NCI-H1694 treated with DMSO at 0.1 percent for 48 hours (cell line): ENCODE results near the gene PCSK9.

Experiments used
- DNase-seq: peaks from one replicate; lab custom pipeline; 2025; lab: John Stamatoyannopoulos, UW

PCSK9 gene

DNA sequence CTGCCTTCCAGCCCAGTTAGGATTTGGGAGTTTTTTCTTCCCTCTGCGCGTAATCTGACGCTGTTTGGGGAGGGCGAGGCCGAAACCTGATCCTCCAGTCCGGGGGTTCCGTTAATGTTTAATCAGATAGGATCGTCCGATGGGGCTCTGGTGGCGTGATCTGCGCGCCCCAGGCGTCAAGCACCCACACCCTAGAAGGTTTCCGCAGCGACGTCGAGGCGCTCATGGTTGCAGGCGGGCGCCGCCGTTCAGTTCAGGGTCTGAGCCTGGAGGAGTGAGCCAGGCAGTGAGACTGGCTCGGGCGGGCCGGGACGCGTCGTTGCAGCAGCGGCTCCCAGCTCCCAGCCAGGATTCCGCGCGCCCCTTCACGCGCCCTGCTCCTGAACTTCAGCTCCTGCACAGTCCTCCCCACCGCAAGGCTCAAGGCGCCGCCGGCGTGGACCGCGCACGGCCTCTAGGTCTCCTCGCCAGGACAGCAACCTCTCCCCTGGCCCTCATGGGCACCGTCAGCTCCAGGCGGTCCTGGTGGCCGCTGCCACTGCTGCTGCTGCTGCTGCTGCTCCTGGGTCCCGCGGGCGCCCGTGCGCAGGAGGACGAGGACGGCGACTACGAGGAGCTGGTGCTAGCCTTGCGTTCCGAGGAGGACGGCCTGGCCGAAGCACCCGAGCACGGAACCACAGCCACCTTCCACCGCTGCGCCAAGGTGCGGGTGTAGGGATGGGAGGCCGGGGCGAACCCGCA lies at the start of gene PCSK9:
TSS of gene PCSK9 (plus strand) at position 207 of the 741 bp plus-strand sequence. CDS start at position 497, 290 bp downstream.
- no peak for DNase-seq

DNA sequence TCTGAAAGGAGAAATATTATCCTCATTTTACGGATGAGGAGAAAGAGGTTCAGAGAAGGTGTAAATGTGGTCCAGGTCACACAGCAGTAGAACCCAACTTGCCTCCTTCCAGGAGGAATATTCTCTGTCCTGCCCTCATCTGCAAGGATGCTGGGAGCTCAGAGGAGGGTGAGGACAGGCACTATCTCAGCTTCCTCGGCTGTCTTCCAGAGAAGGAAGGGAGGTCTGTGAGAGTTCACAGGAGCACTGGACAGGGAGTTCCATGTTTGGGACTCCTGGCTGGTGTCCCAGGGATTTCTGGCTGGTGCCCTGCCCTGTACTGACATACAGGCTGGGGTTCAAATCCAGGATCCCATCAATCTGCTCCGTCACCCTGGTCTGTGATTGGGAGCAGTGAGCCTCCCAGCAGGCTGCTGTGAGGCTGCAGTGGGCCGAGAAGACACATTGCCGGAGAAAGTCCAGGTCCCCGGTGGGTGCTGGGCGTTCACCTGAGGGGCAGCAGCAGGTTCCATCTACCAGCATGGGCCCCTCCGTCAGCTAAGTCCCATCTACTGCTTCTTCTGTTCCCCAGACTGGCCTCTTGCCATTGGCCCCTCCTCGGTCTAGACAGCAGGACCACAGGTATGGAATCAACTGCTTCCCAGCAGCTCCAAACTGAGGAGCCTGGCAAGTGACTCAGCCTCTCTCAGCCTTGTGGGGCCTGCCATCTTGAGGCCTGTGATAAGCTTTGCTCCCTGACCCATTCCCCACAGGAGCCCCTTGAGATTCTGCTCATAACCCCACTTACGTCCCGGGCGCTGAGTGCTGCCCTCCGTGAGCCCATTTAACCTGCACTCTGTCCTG lies 49.2 kb upstream of the PCSK9 start:
- no peak for DNase-seq

DNA sequence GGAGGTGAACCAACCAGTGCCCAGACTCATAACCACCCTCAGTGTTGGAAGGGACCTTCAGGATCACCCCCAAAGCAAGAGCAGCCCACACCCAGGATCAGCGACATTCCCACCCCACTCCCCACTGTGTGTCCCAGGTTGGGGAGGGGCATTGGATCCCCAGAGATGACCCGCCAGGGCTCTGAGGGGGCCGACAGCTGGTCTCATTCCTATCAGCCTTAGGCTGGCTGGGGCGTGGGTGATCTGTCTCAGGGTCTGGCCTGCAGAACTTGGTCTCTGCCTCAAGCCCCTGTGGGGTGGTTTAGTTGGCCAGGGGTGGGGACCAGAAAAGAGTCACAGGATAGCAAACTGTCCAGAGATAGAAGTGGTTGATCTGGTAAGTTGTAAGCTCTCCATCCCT lies 48.4 kb upstream of the PCSK9 start:
- DNase-seq: no peak

DNA sequence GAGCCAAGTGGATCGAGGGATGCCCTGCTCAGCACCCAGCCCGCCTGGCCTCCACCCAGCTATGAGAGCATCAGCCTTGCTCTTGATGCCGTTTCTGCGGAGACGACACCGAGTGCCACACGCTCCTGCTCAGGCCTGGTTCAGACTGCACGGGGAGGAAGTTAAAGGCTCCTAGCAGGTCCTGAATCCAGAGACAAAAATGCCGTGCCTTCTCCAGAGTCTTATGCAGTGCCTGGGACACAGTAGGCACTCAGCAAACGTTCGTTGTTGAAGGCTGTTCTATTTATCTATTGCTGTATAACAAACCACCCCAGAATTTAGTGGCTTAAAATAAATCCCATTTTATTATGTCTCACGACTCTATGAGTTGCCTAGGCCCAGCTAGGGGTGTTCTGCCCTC lies 47.4 kb upstream of the PCSK9 start:
- no peak for DNase-seq

DNA sequence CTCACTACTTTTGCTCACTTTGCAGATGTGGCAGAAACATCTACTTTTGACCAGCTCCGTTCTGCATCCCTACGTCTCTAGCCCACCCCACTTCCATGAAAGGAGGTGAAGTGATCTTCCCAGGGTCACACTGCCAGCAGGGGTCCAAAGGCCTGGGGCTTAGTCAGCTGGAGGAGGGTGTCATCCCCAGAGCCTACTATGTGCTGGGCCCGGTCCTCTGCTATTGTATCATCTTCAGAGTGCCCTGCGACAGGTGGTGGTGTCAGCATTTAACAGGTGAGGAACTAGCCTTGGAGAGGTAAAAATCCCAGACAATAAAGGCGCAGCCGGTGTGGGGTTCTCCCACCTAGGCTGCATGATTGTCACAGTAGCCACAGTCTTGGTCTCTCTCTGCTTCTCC lies 46.2 kb upstream of the PCSK9 start:
- no peak for DNase-seq

DNA sequence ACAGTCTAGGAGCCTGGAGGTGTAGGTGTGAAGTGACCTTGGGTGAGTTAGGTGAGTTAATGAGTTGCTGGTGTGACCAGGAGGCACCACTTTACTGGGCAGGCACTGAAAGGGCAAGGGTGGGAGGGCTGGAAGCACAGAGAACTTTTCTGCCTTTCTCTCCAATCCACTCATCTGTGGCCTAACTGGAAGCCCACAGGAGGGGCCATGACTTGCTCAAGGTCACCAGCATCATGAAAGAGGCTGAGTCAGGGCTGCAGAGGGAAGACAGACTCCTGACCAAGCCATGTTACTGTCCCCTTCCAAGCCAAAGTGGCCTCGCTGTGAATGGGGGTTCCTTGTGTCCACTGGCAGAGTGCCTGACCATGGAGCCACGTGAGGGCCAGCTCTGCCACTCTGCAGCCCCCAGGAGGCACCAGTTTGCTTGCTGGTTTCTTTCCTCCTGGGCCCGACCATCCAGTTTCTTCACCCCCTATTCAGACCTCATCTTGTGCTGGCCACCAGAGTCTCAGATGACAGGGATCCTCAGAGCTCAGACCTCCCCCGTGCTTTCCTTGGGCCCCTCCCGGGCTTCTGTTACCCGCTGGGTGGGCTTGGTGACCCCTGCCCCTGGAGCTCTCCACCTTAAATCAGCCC lies 44.9 kb upstream of the PCSK9 start:
- no peak for DNase-seq

DNA sequence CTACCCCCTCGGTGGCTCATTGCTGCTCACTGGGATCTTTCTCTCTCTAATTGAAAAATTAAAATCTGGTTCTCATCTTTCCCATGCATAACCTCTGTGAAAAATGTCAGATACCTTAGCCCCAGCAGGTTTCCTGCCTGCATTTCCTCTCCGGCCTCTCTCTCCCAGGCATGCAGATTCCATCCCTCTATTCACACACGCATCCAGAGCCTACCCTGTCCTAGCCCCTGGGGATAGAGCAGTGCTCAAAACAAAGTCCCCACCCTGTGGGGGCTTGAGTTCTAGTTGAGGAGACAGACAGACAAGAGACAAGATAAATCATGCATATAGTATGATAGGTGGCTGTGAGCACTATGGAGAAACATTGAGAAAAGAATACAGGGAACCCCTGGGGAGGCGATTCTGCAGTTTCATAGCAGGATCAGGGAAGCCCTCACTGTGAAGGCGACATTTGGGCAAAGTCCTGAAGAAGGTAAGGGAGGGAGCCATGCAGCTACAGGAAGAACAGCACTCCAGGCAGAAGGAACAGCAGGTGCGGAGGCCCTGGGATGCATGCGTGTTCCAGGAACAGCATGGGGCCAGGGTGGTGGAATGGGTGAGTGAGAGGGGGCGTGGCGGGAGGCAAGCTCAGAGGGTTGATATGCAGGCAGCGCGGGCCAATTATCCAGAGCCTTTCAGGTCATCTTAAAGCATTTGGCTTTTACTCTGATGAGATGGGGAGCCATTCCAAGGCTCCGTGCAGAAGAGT lies 44.2 kb upstream of the PCSK9 start:
- DNase-seq: no peak

DNA sequence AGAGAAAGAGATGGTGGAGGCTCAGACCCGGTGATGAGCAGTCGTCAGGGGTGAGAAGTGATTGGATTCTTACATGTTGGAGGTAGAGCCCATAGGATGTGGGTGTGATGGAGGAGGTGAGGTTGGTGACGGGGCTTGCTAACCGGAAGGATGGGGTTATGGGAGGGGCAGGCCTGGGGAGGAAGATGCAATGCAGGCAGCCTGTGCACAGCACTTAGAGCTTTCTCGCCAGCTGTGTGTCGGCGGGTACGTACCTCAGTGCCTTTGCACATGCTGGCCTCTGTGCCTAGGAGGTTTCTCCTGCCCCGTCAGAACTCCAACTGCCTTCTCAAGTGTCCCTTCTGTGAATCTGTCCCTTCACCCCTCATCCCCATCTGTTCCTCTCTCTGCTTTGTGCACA lies 43.5 kb upstream of the PCSK9 start:
- no peak for DNase-seq

DNA sequence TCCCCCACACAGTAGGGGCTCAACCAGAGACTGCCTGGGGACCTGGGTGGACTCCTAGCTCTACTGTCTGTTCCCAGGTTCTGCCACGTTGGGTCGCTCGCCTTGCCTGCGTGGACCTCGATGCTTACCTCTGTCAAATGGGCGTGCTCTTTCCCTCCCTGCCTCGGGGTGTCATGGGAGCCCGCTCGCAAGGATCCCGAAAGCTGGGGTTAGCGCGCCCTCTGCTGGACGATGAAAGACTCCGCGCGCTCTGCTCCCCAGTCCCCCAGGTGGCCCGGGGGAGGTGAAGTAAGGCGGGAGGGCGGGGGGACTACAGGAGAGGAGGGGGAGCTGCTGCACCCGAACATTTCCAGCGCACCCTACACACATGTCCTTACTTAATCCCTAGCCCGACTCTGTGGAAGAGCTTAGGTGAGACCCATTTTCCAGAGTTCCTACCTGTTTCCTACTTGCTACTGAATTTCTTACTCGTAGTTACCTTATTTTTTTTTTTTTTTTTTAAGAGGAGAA lies 42.9 kb upstream of the PCSK9 start:
- DNase-seq: peak; percentile 66

DNA sequence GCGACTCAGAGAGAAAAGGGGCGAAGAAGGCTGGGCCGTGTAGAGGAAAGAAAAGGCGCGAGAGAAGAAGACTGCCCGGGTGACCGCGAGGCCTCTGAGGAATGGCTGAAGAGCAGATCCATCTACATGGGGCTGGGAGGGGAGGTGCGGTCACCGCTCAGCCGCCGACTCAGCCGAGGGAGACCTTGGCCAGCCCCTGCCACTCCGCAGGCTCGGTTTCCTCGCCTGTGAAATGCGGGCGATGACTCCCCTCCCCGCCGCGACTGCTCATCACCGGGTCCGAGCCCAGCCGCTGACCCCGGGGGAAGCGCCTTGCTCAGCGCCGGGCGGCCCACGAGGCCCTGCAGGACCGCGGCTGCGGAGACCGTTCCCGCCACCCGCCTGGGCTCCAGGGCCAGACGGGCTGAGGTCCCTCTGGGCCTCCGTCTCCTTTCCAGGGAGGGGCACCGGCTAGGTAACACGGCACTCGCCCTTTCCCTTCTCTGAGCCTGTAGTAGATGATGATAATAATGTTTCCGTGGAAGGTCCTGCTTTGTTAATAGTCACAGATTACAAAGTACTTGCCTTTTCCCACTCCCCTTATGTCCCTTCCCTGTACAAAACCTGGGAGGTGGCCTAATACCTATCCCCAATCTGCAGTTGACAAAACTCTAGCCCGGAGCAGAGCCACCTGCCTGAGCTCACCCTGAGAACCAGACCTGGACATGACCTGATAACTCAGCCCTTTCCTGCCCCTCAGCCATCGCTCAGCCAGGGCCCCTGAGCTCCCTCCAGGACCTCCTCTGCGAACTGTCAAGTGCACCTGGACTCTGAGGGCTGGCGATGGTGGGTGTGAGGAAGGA lies 42.3 kb upstream of the PCSK9 start:
- no peak for DNase-seq

DNA sequence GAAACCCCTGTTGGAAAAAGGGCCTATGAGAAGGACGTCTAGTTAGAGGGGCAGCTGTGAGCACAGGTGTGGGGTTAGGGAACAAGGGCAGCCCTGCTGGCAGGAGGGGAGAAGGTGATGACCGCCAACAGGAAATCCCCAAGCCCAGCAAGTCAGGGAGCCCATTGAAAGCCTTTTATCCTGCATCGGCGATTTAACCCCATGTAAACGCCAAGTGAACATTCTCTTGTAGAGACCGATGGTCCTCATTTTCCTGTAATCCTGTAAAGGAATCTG lies 41.7 kb upstream of the PCSK9 start:
- no peak for DNase-seq

DNA sequence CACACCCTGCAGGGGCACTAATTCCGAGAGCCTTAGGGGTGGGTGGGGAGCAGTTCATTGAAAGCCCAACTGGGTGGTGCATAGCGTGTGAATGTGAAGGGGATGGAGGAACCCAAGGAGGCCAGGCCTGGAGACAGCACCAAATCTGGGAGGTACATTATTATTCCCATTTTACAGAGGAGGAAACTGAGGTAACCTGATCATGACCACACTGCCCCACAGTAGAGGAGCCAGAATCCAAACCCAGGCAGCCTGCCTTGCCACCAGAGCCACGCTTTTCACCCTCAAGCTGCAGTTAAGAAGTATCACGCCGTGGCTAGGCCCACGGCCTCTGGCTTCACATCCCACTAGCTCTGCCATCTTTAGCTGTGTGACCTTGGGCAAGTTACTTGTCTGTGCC lies 41.2 kb upstream of the PCSK9 start:
- DNase-seq: no peak

DNA sequence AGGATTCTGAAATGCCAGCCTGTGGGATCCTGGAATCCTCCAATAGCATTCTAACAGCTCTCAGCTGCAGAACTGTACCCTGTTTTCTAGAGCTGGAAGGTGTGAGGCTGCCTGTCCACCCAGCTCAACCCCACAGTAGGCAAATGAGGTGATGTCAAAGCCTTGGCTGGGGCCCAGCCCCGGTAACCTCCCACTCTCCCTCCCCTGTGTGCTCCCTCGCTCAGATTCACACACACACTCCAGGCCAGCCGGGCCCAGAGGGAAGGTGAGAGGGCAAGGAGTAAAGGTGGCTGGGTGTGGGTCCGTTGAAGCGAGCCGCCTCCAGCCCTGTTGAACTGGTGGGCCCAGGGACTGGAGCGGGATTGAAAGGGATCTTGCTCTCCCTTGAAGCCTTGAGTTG lies 40.7 kb upstream of the PCSK9 start, which contains the start of gene BSND:
TSS of gene BSND (plus strand) at position 257 of the 400 bp plus-strand sequence. CDS start 254 bp downstream, outside the sequence.
- no peak for DNase-seq

DNA sequence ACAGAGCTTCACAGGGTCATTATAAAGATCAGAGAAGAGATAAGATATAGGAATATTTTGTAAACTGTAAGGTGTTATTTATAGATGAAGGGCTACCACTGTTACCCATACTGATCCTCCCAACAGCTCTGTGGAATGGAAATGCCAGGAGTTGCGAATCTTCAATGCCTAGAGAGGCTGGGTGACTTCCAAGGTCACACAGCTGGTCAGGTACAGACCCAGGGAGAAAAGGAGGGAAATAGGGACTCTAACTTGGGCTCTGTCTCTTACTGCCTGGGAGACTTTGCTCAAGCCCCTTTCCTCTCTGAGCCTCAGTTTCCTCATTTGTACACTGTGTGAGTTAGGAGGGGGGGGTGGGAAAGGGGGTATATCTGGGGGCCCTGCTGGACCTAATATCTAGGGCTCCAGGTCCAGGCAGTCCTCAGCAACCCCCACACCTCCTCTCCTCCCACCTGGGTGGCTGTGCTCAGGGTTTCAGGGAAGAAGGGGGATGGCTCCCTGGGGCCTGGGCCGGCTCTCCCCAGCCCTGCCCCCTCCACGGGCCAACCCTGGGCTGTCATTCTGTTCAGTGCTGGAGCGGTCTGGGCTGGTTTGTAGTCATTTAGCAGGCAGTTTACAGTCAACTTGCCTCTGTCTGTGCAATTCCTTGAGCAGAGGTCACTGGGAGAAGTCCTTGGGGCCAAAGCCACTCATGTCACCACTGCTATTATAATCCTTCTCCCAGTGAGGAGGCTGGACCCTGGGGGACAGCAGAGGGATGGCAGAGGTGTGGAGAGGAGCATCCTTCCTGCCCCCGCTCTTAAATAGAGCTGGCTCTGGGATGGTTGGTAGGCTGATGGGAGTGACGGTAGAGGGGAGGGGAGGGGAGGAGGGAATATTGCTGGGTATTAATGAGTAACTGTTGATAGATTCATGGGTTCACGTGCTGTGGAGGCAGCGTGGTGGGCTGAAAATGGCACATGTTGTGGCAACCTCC lies 39.0 kb upstream of the PCSK9 start:
- DNase-seq: no peak

DNA sequence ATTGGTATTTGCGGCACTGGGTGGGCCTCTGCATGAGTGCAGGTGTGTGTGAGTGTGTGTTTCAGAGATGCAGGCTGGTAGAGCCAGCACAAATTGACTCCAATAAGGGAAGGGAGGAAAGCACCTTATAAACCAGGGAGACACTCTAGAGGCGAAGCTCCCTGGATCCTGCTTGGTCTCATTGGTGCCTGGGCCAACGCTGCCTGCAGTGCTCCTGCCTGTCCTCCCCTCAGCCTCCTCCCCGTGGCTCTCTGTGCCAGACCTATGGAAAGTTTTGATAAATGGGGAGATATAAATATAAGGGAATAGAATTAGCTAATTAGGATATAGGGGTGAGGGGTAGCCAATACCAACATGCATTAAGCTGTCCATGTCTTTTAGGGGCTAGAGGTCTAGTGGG lies 38.0 kb upstream of the PCSK9 start:
- DNase-seq: no peak

DNA sequence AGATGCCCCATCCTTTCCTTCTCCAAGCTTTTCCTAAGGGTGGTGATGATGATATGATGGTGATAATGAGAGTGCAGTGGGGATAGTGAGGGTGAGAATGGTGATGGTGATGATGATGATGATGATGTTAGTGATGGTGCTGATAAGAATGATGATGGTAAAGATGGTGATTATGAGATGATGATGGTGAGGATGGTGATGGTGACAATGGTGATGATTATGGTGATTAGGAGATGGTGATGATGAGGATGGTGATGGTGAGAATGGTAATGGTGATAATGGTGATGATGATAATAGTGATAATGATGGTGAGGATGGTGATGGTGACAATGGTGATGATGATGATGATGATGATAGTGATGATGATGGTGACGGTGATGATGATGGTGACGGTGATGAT lies 36.7 kb upstream of the PCSK9 start:
- no peak for DNase-seq

DNA sequence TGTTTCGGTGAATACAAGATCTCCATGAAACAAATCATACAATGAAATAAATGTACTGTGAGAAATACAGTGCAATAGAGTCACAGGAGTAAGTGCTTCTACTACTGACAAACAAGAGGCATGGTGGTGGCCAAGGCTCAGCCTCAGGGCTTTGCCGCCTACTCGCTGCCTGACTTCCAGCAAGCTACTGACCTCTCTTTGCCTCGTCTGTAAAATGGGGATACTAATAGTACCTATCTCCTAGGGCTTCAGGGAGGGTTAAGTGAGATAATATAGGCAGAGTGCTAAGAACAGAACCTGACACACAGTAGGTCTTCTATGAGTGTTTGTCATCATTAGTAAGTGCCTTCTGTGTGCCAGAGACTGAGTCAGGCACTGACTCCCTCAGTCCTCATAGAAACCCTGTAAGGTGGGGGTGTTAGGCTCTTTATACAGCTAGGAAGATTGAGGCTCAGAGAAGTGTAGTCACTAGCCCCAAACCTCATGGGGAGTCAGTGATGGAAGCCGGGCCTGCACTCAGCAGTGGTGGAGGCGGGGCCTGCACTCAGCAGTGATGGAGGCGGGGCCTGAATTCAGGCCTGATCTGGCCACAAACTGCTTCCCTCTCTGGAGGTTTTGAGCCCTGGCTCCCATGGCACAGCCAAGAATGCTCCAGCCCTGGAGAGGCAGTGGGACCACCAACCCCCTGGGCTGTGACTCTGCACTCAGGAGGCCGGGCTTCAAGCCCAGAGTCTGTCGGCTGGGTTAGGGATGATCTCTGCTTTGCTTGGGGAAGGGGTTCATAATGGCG lies 33.8 kb upstream of the PCSK9 start:
- no peak for DNase-seq

DNA sequence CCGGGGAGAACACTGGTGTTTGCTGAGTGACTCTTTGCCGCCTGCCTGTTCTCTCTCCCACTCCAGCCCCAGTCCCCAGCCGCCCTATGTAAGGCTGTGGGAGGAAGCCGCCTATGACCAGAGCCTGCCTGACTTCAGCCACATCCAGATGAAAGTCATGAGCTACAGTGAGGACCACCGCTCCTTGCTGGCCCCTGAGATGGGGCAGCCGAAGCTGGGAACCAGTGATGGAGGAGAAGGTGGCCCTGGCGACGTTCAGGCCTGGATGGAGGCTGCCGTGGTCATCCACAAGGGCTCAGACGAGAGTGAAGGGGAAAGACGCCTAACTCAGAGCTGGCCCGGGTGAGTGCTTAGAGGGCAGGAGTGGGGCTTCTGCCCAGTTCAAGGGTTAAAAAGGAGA lies 32.4 kb upstream of the PCSK9 start:
- no peak for DNase-seq

DNA sequence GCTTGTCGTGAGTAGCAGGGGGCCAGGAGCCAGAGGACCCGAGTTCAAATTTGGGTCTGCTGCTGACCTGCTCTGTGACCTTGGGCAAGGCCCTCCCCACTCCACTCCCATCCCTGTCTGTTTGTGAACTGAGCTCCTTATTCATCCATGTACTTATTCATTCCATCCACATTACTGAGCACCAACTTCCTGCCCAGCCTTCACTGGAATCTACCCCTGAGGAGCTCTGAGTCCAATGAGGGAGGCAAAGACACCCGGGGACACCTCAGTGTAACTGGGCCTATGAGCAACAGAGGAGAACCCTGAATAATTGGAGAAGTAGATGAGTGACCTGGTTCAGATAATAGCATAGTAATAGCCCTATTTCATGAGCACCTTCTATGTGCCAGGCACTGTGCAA lies 31.7 kb upstream of the PCSK9 start:
- DNase-seq: no peak
